CD4-positive, alpha-beta T cell treated with Interleukin-6 for 4 hours (primary cell): Measurements from ENCODE around the gene PTGS1.
"Not testable (repeated sequence)": the region's sequence is repeated elsewhere in the genome, so short reads cannot be mapped to it uniquely, and the experiment has no call there.

Experiments
- DNase-seq: peaks from one replicate; pipeline ENCODE4 v3.0.0-alpha.2; 2020; ENCODE audit warnings: mixed read lengths

The PTGS1 gene

DNA sequence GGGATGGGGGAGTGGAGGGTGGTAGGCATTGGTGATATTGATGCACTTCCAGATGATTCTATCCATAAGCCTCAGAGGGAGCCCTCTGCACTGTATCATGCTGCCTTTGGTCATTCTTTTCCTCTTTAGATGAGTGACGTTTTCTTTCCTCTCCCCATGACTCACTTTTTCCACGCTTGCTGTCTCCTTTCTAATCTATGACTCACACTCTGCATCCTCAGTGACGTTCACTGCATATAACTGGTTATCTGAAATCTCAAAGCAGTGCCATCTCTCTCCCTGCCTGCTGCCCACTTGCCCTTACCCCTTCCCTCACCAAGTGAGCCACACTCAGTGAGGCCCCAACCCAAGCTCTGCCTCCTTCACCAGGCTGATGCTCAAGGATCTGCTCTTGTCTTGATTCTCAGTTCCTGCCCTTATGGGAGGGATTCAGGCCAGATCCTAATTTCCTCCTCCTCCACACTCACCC lies 31.6 kb downstream of the PTGS1 start:
- DNase-seq = no peak

DNA sequence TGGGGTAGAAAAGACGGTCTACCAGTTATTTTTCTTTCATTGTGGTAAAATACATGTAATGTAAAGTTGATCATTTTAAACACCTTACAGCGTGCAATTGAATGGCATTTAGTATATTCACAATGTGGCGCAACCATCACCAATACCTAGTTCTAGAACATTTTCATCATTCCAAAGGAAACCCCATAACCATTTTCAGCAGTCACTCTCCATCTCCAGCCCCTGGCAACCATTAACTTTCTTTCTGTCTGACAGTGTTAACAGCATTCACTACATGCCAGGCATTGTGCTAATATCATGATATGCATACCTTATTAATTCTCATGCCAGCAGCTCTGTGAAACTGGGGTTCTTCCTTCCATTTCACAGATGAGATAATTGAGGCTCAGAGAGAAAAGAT lies 32.0 kb downstream of the PTGS1 start:
- DNase-seq = no peak

GRCh38 chr9:122403381-122404000 lies 32.7 kb downstream of the PTGS1 start:
- DNase-seq = no peak

DNA sequence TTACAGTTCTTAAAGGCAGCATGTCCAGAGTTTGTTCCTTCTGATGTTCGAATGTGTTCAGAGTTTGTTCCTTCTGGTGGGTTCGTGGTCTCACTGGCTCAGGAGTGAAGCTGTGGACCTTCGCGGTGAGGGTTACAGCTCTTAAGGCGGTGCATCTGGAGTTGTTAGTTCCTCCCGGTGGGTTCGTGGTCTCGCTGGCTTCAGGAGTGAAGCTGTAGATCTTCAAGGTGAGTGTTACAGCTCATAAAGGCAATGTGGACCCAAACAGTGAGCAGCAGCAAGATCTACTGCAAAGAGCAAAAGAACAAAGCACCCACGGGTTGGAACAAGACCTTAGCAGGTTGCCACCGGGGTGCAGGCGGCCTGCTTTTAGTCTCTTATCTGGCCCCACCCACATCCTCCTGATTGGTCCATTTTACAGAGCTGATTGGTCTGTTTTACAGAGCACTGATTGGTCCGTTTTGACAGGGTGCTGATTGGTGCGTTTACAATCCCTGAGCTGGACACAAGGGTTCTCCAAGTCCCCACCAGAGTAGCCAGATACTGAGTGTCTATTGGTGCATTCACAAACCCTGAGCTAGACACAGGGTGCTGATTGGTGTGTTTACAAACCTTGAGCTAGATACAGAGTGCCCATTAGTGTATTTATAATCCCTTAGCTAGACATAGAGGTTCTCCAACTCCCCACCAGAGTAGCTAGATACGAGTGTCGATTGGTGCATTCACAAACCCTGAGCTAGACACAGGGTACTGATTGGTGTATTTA lies 34.7 kb downstream of the PTGS1 start:
- not testable (repeated sequence) for DNase-seq

DNA sequence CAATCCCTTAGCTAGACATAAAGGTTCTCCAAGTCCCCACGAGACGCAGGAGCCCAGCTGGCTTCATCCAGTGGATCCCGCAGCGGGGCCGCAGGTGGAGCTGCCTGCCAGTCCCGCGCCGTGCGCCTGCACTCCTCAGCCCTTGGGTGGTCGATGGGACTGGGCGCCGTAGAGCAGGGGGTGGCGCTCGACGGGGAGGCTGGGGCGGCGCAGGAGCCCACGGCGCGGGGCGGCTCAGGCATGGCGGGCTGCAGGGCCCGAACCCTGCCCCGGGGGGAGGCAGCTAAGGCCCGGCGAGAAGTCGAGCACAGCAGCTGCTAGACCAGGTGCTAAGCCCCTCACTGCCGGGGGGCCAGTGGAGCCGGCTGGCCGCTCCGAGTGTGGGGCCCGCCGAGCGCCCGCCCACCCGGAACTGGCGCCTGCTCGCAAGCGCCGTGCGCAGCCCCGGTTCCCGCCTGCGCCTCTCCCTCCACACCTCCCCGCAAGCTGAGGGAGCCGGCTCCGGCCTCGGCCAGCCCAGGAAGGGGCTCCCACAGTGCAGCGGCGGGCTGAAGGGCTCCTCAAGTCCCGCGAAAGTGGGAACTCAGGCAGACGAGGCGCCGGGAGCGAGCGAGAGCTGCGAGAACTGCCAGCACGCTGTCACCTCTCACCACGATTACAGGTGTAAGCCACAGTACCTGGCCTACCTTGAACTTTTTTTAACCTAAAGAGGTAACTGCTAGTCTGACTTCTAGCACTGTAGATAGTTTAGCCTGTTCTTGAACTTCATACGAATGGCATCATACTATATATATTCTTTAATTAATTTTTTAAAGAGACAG lies 35.5 kb downstream of the PTGS1 start:
- DNase-seq = no peak

DNA sequence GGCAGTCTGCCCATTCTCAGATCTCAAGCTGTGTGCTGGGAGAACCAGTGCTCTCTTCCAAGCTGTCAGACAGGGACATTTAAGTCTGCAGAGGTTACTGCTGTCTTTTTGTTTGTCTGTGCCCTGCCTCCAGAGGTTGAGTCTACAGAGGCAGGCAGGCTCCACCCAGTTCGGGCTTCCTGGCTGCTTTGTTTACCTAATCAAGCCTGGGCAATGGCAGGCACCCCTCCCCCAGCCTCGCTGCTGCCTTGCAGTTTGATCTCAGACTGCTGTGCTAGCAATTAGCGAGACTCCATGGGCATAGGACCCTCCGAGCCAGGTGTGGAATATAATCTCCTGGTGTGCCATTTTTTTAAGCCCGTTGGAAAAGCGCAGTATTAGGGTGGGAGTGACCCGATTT lies 43.3 kb downstream of the PTGS1 start:
- DNase-seq = not testable (repeated sequence)

DNA sequence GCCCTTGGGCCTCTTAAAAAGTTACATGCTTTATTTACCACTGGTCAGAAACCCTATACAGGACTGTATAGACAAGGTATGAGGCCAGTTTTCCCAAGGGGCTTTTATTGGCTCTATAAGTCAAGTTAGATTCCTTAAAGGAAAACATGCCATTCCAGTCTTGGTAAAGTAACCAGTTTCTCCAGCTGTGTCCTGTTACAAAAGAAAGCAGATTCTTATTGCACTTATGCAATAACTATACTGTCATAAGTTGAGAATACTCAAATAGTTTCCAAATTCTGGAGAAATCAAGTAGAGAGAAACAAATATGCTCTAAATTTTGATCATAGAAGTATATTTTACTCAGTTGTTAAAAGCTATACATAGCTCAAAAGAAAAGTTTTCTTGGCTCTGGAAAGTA lies 47.2 kb downstream of the PTGS1 start:
- DNase-seq = no peak

DNA sequence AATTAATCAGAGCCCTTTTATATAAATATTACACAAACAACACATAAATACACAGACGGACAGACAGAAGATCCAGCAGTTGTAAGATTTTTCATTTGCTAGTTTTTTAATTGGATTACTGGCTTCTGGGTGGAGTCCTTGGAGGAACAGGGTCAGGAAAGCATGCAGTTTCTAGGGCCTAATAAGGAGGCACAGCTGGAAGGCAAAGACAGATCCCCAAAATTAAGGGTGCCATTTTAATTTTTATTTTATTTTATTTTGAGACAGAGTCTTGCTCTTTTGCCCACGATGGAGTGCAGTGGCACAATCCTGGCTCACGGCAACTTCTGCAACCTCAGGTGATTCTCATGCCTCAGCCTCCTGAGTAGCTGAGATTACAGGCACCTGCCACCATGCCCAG lies 49.5 kb downstream of the PTGS1 start:
- DNase-seq = no peak

DNA sequence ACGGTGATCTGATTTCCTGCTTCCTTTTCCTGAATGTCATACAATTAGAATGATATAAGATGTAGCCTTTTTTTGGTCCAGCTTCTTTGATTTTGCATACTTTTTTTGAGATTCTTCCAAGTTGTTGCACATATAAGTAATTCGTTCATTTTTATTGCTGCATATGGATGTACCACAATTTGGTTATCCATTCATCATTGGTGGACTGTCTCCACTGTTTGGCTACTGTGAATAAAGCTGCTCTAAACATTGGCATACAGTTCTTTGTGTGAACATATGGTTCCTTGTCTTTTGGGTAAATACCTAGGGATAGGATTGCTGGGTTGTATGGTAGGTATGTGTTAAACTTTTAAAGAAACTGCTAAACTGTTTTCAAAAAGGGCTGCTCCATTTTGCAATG lies 54.3 kb downstream of the PTGS1 start:
- DNase-seq = no peak

DNA sequence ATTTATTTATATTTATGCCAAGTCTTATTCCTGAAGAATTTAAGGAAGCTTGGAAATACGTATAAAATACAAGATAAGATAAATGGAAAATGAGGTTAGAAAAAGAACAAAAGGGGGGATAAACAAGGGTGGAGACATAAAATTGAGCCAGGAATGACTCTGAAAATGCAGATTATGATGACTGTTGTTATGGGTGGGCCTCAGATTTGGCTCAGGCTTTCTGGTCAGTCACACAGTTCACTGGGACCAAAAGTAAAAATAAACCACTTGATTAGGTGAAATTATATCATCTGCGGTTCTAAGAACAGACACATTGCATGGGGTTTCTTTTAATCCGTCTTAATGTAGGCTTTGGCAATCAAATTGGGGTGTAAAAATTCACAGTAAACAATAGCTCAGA lies 55.9 kb downstream of the PTGS1 start:
- DNase-seq = no peak

- no peak for DNase-seq
These were observed 71.7 kb downstream of the PTGS1 start for GRCh38 chr9:122442568-122442967.

GRCh38 chr9:122444041-122444733 lies 73.4 kb downstream of the PTGS1 start:
- DNase-seq = no peak
